Lower lobe of right lung (tissue), 2 donors: Measurements from ENCODE around the gene OSM. TPM values are rescaled to one million over a fixed set of nuclear protein-coding genes. Genes with fewer than 3 reads are reported as not detected.
A peak's percentile ranks its signal among the peaks of the same experiment; 100 is the strongest.

Experiments
- ATAC-seq, 2 donors: fragments of 200-7000 bp; cut with Tn5 transposase; one replicate each; pipeline ENCODE4 v1.9.1; 2020 to 2022; ENCODE audit warnings: mild to moderate bottlenecking in 2 of 2, moderate library complexity in 2 of 2
- DNase-seq: peaks from one replicate; pipeline ENCODE4 v3.0.0-alpha.2; 2020
- H3K27ac ChIP-seq: fragments of 200-600 bp; one replicate; pipeline ENCODE4 v1.8.0; 2022
- H3K27me3 ChIP-seq: fragments of 200-600 bp; one replicate; pipeline ENCODE4 v1.8.0; 2022; ENCODE audit warnings: low read depth
- H3K36me3 ChIP-seq: fragments of 200-600 bp; one replicate; pipeline ENCODE4 v1.8.0; 2022; ENCODE audit warnings: mild to moderate bottlenecking
- H3K4me1 ChIP-seq: fragments of 200-600 bp; one replicate; pipeline ENCODE4 v1.8.0; 2022
- H3K4me3 ChIP-seq: fragments of 200-600 bp; one replicate; pipeline ENCODE4 v1.8.0; 2022; ENCODE audit warnings: mild to moderate bottlenecking
- H3K9me3 ChIP-seq: fragments of 200-600 bp; one replicate; pipeline ENCODE4 v1.8.0; 2022
- CTCF ChIP-seq: fragments of 200-600 bp; IDR thresholded peaks from one replicate; pipeline ENCODE4 v1.8.0; 2022; ENCODE audit warnings: antibody characterized with exemption, mild to moderate bottlenecking
- intact Hi-C: fragments of 100-400 bp; cut with DNase I; formaldehyde crosslinking; loops from one replicate; pipeline ENCODE4 v1.11.0; 2022
- total RNA-seq: library from RNA; stranded (reverse); fragmentation: NEBNext Ultra II Directional; extraction: Animal tissue kit (Norgen Biotek cat#: 25700); gene quantifications from one replicate; pipeline ENCODE4 v1.2.1, GENCODE V29; 2021
- donor health status: DM: no; HTN: yes; CAD: no; lungs with severe emphysema.

OSM gene
- total RNA-seq, 1 donor from 2014 or later = 1.1 TPM

GRCh38 chr22:30277547-30278344 lies 11.1 kb upstream of the OSM start:
- Histone ChIP-seq H3K4me3 (no peak overlapping the region), H3K4me1 (peaks cover 38% of the 10 kb centered on the region), H3K27ac (peak overlapping the region; percentile 46), H3K27me3 (no peaks in the 10 kb centered on the region), H3K36me3 (no peaks in the 10 kb centered on the region), H3K9me3 (no peaks in the 10 kb centered on the region)
- no peak for DNase-seq
- intact Hi-C loops = no loop called here
- ATAC-seq = peak in 1 of 2 donors; percentile 33
- TF ChIP-seq CTCF = no peak

GRCh38 chr22:30276039-30276438 lies 9.4 kb upstream of the OSM start:
- intact Hi-C loops = no loop called here
- no peaks in the 10 kb centered on the region for H3K36me3 ChIP-seq
- ATAC-seq (no peak), DNase-seq (peak; percentile 44)
- H3K27ac ChIP-seq = no peak overlapping the region
- TF ChIP-seq CTCF = no peak
- H3K4me1 ChIP-seq = peaks cover 38% of the 10 kb centered on the region
- no peaks in the 10 kb centered on the region for H3K9me3 ChIP-seq
- no peak overlapping the region for H3K4me3 ChIP-seq
- no peaks in the 10 kb centered on the region for H3K27me3 ChIP-seq

- ATAC-seq (peak in 1 of 2 donors; percentile 8), DNase-seq (no peak)
- Histone ChIP-seq H3K27me3 (no peaks in the 10 kb centered on the region), H3K27ac (no peak overlapping the region), H3K9me3 (no peaks in the 10 kb centered on the region), H3K36me3 (no peaks in the 10 kb centered on the region), H3K4me1 (peaks cover 38% of the 10 kb centered on the region), H3K4me3 (no peak overlapping the region)
- intact Hi-C loops = no loop called here
- TF ChIP-seq CTCF = no peak
Observed at GRCh38 chr22:30275625-30276024, 9.0 kb upstream of the OSM start.

GRCh38 chr22:30274437-30274812 lies 7.8 kb upstream of the OSM start:
- no peak for TF ChIP-seq CTCF
- H3K4me1 ChIP-seq = peaks cover 34% of the 10 kb centered on the region
- intact Hi-C loops = no loop called here
- ATAC-seq (no peak), DNase-seq (no peak)
- no peaks in the 10 kb centered on the region for H3K9me3 ChIP-seq
- H3K27me3 ChIP-seq = no peaks in the 10 kb centered on the region
- no peak overlapping the region for H3K27ac ChIP-seq
- H3K36me3 ChIP-seq = no peaks in the 10 kb centered on the region
- no peak overlapping the region for H3K4me3 ChIP-seq

- Histone ChIP-seq H3K9me3 (no peaks in the 10 kb centered on the region), H3K4me3 (no peak overlapping the region), H3K27me3 (no peaks in the 10 kb centered on the region), H3K36me3 (no peaks in the 10 kb centered on the region), H3K4me1 (peaks cover 28% of the 10 kb centered on the region), H3K27ac (no peak overlapping the region)
- DNase-seq = no peak
- TF ChIP-seq CTCF = no peak
- no peak for ATAC-seq
- intact Hi-C loops = no loop called here
Observed at GRCh38 chr22:30273711-30274436, 7.2 kb upstream of the OSM start.
